ENCODE data around the gene TDRD9. TPM values are rescaled to one million over a fixed set of nuclear protein-coding genes. Genes with fewer than 3 reads are reported as not detected.

TDRD9 gene
- total RNA-seq, 1 donor from 2014 or later: not detected

DNA sequence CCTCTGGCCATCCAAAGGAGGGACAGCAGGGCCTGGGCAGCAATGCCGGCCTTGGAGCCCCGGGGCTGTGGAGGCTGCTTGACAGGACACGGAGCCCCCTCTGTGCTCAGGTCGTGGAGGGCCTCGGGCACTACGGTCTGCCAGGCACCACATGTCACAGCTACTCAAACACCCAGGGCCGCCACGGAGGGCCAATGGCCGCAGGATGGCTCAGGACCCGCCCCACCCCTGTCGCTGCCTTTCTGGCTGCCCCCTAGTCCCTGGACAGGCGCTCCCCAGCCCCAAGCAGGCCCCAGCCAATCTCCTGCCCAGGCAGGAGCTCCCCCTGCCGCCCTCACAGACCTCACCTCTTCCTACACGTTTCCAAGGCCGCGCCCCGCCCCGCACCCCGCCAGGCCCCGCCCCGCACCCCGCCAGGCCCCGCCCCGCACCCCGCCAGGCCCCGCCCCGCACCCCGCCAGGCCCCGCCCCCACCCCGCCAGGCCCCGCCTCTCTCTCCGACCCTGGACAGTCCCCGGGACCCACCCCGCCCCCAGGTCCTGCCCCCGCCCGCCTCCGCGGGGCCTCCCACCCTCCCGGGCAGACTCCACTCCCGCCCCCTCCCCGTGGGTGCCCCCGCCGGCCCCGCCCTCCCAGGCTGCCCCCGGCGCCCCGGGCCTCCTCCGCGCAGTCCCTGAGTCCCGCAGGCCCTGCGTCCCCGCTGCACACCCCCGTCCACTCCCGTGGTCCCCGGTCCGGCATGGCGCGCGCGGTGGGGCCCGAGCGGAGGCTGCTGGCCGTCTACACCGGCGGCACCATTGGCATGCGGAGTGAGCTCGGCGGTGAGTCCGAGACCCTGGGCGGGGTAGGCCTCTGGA lies 157.0 kb downstream of the TDRD9 start, which contains the start of gene ASPG:
TSS of gene ASPG (plus strand) at position 669 of the 857 bp plus-strand sequence. CDS start at position 740, 71 bp downstream.
- no peak within 1 kb of the TSS for H3K4me3 Mint-ChIP-seq (ENCODE audit: unreplicated experiment)
- TF ChIP-seq, protein P1, sequence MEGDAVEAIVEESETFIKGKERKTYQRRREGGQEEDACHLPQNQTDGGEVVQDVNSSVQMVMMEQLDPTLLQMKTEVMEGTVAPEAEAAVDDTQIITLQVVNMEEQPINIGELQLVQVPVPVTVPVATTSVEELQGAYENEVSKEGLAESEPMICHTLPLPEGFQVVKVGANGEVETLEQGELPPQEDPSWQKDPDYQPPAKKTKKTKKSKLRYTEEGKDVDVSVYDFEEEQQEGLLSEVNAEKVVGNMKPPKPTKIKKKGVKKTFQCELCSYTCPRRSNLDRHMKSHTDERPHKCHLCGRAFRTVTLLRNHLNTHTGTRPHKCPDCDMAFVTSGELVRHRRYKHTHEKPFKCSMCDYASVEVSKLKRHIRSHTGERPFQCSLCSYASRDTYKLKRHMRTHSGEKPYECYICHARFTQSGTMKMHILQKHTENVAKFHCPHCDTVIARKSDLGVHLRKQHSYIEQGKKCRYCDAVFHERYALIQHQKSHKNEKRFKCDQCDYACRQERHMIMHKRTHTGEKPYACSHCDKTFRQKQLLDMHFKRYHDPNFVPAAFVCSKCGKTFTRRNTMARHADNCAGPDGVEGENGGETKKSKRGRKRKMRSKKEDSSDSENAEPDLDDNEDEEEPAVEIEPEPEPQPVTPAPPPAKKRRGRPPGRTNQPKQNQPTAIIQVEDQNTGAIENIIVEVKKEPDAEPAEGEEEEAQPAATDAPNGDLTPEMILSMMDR (IDR thresholded peaks at IDR 0.05; ENCODE audit: unreplicated experiment): no peak
- H3K36me3 Mint-ChIP-seq (ENCODE audit: low read depth, unreplicated experiment): peaks cover 3% of the 10 kb centered on the region
- H3K4me1 Mint-ChIP-seq (ENCODE audit: unreplicated experiment): peaks cover 2% of the 10 kb centered on the region
- no peaks in the 10 kb centered on the region for H3K9me3 Mint-ChIP-seq (ENCODE audit: unreplicated experiment)
- peak within 1 kb of the TSS; percentile 74 for H3K27ac Mint-ChIP-seq (ENCODE audit: unreplicated experiment)
- peak; percentile 49 for DNase-seq (ENCODE audit: low spot score)
- peaks cover 12% of the 10 kb centered on the region for H3K27me3 Mint-ChIP-seq (ENCODE audit: unreplicated experiment)

DNA sequence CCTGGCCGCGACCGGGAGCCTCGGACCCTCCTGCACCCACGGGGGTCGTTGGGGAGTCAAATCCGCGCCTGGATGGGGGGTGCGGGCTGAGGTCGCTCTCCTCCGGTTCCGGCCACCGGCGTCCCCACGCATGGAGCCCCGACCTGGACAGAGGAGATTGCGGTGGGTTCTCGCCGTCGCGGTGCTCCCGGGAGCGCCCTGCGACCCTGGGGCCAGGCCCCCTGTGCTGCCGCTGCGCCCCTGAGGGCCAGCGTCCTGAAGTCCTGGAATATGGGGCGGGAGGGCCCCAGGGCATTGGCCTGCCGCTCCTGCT lies 157.6 kb downstream of the TDRD9 start:
- H3K4me3 Mint-ChIP-seq (ENCODE audit: unreplicated experiment): no peak overlapping the region

DNA sequence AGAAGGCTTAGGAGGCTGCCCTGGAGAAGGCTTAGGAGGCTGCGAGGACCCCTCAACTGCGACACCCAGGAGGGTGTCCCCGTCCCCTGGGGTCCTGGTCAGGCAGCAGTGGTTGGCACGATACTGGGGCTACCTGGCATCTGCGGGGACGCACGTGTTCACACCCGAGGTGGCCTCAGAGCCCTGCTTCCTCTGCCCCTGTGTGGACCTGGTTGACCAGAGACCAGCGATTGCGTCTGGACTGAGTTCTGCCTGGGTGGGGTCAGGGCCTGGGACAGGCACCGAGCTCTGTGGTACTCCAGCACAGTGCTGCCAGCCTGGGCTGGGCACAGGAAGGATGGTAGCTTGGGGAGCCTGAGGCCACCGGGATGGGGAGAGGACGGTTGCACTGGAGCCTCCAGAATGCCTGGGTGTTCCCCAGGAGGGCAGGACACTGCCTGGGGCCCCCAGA lies 158.0 kb downstream of the TDRD9 start:
- H3K36me3 Mint-ChIP-seq (ENCODE audit: low read depth, unreplicated experiment): peaks cover 3% of the 10 kb centered on the region
- H3K9me3 Mint-ChIP-seq (ENCODE audit: unreplicated experiment): no peaks in the 10 kb centered on the region
- TF ChIP-seq, protein P1 (IDR thresholded peaks at IDR 0.05; ENCODE audit: unreplicated experiment): no peak
- peak; percentile 4 for DNase-seq (ENCODE audit: low spot score)
- no peak overlapping the region for H3K27ac Mint-ChIP-seq (ENCODE audit: unreplicated experiment)
- H3K27me3 Mint-ChIP-seq (ENCODE audit: unreplicated experiment): peaks cover 14% of the 10 kb centered on the region
- peaks cover 2% of the 10 kb centered on the region for H3K4me1 Mint-ChIP-seq (ENCODE audit: unreplicated experiment)
- no peak overlapping the region for H3K4me3 Mint-ChIP-seq (ENCODE audit: unreplicated experiment)

More for the DNA sequence above, 157.6 kb downstream of the TDRD9 start:
- peaks cover 3% of the 10 kb centered on the region for H3K36me3 Mint-ChIP-seq (ENCODE audit: low read depth, unreplicated experiment)
- H3K9me3 Mint-ChIP-seq (ENCODE audit: unreplicated experiment): no peaks in the 10 kb centered on the region
- TF ChIP-seq, protein P1 (IDR thresholded peaks at IDR 0.05; ENCODE audit: unreplicated experiment): no peak
- no peak overlapping the region for H3K27ac Mint-ChIP-seq (ENCODE audit: unreplicated experiment)
- DNase-seq (ENCODE audit: low spot score): no peak
- peaks cover 2% of the 10 kb centered on the region for H3K4me1 Mint-ChIP-seq (ENCODE audit: unreplicated experiment)
- H3K27me3 Mint-ChIP-seq (ENCODE audit: unreplicated experiment): peaks cover 14% of the 10 kb centered on the region

DNA sequence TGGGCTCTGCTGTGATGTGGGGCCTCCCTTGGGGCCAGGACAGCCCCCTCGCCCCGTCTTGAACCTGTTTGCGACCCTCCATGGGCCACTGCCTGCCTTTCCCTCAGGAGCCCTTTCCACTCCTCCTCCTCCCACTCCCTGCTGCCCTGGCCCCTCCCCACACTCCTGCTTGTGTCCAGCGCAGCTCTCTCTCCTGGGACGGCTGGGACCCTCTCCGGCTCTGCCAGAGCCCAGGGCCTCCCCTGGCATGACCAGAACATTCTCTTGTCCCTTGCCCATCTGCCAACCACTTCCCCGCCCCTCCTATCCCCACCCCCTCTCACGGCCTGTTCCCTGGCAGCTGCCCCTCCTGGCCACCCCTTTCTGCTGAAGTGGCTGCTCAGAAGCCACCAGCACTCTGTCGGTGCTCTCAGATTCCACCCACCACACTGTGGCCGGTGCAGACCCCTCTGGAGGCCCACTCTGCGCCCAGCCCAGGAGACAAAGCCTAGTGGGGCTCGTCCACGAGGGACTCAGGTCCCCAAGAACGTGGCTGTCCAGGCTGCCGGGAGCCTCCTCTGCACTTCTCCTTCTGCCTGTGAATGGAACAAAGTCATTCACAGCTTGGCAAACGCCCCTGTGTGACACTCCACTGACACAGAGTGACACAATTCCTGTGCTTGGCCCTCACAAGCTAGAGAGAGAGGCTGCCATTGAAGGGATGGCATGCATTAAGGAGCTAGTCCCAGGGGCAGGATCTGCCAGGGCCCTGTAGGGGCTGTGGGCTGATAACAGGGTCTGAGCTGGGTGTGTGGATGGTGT lies 158.6 kb downstream of the TDRD9 start:
- peak; percentile 4 for DNase-seq (ENCODE audit: low spot score)
- Mint-ChIP-seq H3K4me3 (ENCODE audit: unreplicated experiment) (no peak overlapping the region), H3K27me3 (ENCODE audit: unreplicated experiment) (peaks cover 14% of the 10 kb centered on the region), H3K36me3 (ENCODE audit: low read depth, unreplicated experiment) (peaks cover 3% of the 10 kb centered on the region), H3K9me3 (ENCODE audit: unreplicated experiment) (no peaks in the 10 kb centered on the region), H3K27ac (ENCODE audit: unreplicated experiment) (no peak overlapping the region), H3K4me1 (ENCODE audit: unreplicated experiment) (peaks cover 2% of the 10 kb centered on the region)
- TF ChIP-seq, protein P1 (IDR thresholded peaks at IDR 0.05; ENCODE audit: unreplicated experiment): no peak
